ENCODE measurements around the gene DHRS11.

GRCh38 chr17:36623281-36623680 lies 31.6 kb downstream of the DHRS11 start:
- TF ChIP-seq CTCF (IDR thresholded peaks at IDR 0.05; ENCODE audit: insufficient read depth, low read length) (no peak), POLR2AphosphoS5 (IDR thresholded peaks at IDR 0.05; ENCODE audit: low read depth) (no peak), REST (IDR thresholded peaks at IDR 0.05; ENCODE audit: insufficient replicate concordance, low read depth) (no peak)
